Panc1 (cell line): ENCODE data around the gene ACSM6. TPM values are rescaled to one million over a fixed set of nuclear protein-coding genes. Genes with fewer than 3 reads are reported as not detected.

Experiments used
- ATAC-seq: fragments of 200-7000 bp; cut with Tn5 transposase; 2 replicates; pipeline ENCODE4 v1.9.1; 2020; ENCODE audit warnings: mild to moderate bottlenecking, moderate library complexity
- BruUV-seq: library from RNA; stranded (reverse); fragments of 400-500 nt; replicated peaks from 2 replicates; lab custom pipeline; 2021; lab: Mats Ljungman, UMichigan
- CTCF ChIA-PET: fragments of 300-600 bp; sonication (Branson Sonifier 250); formaldehyde crosslinking; loops from one replicate; lab custom pipeline; 2022; ENCODE audit warnings: antibody characterized with exemption; lab: Charles Lee
- POLR2A ChIA-PET: fragments of 300-600 bp; sonication (Branson Sonifier 250); formaldehyde crosslinking; loops from one replicate; lab custom pipeline; 2022; ENCODE audit warnings: antibody characterized with exemption; lab: Charles Lee
- DNase-seq: peaks from one replicate; pipeline ENCODE4 v3.0.0-alpha.2; 2010; ENCODE audit warnings: low read depth, low spot score
- H3K27ac ChIP-seq: 2 replicates; pipeline ENCODE4 v1.5.1; 2011; ENCODE audit warnings: mild to moderate bottlenecking, low read length, inconsistent platforms
- H3K27me3 ChIP-seq: fragments of 200-500 bp; sonication (Bioruptor generic); 2 replicates; pipeline ENCODE4 v1.6.0; 2014; ENCODE audit warnings: low read length, inconsistent platforms; ENCODE audit not compliant: control insufficient read depth, insufficient read depth
- H3K36me3 ChIP-seq: fragments of 200-500 bp; sonication (Bioruptor generic); 2 replicates; pipeline ENCODE4 v1.5.1; 2014; ENCODE audit warnings: inconsistent platforms, mild to moderate bottlenecking, low read length, moderate library complexity; ENCODE audit not compliant: control insufficient read depth, insufficient read depth
- H3K4me1 ChIP-seq: 2 replicates; pipeline ENCODE4 v1.5.1; 2011; ENCODE audit warnings: inconsistent platforms, mild to moderate bottlenecking, low read length, moderate library complexity; ENCODE audit not compliant: control insufficient read depth, insufficient read depth
- H3K4me3 ChIP-seq, 2 experiments: 2 replicates each; pipeline ENCODE4 v1.5.1; 2011 to 2012; ENCODE audit warnings: low read depth in 2 of 2, low read length in 2 of 2, mild to moderate bottlenecking in 2 of 2, inconsistent platforms in 1 of 2, moderate library complexity in 1 of 2
- H3K9me3 ChIP-seq: fragments of 200-500 bp; sonication (Bioruptor generic); 2 replicates; pipeline ENCODE4 v1.5.1; 2014; ENCODE audit warnings: low read depth, mild to moderate bottlenecking, inconsistent platforms, low read length, moderate library complexity; ENCODE audit not compliant: control insufficient read depth, insufficient read depth
- POLR2AphosphoS5 ChIP-seq: IDR thresholded peaks from 2 replicates; pipeline ENCODE4 v1.6.1; 2012; ENCODE audit warnings: mild to moderate bottlenecking, low read depth, low read length, moderate library complexity
- SIN3A ChIP-seq: IDR thresholded peaks from 2 replicates; pipeline ENCODE4 v1.6.1; 2012; ENCODE audit warnings: low read depth, mild to moderate bottlenecking, low read length, moderate library complexity, borderline replicate concordance; ENCODE audit not compliant: insufficient read depth
- TCF7L2 ChIP-seq: IDR thresholded peaks from 2 replicates; pipeline ENCODE4 v1.6.1; 2011; ENCODE audit warnings: mild to moderate bottlenecking, low read depth, low read length, inconsistent platforms
- in situ Hi-C: cut with HindIII; loops from 2 replicates; pipeline ENCODE4 v1.10.0; 2016; ENCODE audit warnings: low sequenced_read_pairs, low pct_unique_long_range_greater_than_20kb
- intact Hi-C: fragments of 100-400 bp; cut with micrococcal nuclease; formaldehyde crosslinking; loops from one replicate; pipeline ENCODE4 v1.10.0; 2022; ENCODE audit not compliant: unreplicated experiment
- total RNA-seq: library from RNA; stranded (reverse); gene quantifications from one replicate; pipeline ENCODE4 v1.2.1, GENCODE V29; 2021; ENCODE audit not compliant: unreplicated experiment
- TF ChIP-seq, protein P1 (sequence below): fragments of 450-650 bp; IDR thresholded peaks from 2 replicates; pipeline ENCODE4 v1.5.1; 2017; ENCODE audit warnings: mild to moderate bottlenecking
- TF ChIP-seq, protein P2 (sequence below), 2 experiments: IDR thresholded peaks; 2 replicates each; pipeline ENCODE4 v1.6.1; 2011 to 2012; ENCODE audit warnings: low read depth in 2 of 2, control low read depth in 1 of 2, low read length in 1 of 2, mild to moderate bottlenecking in 1 of 2, moderate library complexity in 1 of 2; ENCODE audit not compliant: insufficient read depth in 1 of 2

ACSM6 gene
- total RNA-seq, 1 experiment from 2014 or later: not detected

DNA sequence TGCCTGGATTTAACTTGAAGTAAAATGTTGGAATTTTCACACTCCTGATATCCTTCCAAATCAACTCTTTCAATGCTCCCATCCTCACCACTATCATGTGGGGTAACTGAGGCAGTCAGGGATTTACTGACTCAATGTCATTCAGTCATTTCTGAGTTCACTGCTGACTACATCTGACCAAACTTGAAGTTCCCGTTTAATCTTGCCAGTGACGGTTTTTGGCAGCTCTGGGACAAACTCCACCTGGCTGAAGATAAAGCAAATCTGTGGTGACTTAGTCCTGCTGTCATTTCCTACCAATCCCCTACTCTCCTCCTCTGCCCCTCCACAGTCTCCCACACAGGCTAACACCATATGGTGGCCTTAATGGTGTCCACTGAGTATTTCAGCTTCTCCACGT is 22.7 kb upstream of the ACSM6 start:
- in situ Hi-C loops (no loop called here), intact Hi-C loops (loop anchor here (10.0 kb wide), 1 partner anchor 207 kb away; no protein-coding TSS in a partner anchor)
- ATAC-seq (no peak; the same call in 1 of the 2 replicates), DNase-seq (no peak)
- BruUV-seq: no TSS peak
- TF ChIP-seq, protein P1, sequence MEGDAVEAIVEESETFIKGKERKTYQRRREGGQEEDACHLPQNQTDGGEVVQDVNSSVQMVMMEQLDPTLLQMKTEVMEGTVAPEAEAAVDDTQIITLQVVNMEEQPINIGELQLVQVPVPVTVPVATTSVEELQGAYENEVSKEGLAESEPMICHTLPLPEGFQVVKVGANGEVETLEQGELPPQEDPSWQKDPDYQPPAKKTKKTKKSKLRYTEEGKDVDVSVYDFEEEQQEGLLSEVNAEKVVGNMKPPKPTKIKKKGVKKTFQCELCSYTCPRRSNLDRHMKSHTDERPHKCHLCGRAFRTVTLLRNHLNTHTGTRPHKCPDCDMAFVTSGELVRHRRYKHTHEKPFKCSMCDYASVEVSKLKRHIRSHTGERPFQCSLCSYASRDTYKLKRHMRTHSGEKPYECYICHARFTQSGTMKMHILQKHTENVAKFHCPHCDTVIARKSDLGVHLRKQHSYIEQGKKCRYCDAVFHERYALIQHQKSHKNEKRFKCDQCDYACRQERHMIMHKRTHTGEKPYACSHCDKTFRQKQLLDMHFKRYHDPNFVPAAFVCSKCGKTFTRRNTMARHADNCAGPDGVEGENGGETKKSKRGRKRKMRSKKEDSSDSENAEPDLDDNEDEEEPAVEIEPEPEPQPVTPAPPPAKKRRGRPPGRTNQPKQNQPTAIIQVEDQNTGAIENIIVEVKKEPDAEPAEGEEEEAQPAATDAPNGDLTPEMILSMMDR: no peak
- TF ChIP-seq, protein P2, sequence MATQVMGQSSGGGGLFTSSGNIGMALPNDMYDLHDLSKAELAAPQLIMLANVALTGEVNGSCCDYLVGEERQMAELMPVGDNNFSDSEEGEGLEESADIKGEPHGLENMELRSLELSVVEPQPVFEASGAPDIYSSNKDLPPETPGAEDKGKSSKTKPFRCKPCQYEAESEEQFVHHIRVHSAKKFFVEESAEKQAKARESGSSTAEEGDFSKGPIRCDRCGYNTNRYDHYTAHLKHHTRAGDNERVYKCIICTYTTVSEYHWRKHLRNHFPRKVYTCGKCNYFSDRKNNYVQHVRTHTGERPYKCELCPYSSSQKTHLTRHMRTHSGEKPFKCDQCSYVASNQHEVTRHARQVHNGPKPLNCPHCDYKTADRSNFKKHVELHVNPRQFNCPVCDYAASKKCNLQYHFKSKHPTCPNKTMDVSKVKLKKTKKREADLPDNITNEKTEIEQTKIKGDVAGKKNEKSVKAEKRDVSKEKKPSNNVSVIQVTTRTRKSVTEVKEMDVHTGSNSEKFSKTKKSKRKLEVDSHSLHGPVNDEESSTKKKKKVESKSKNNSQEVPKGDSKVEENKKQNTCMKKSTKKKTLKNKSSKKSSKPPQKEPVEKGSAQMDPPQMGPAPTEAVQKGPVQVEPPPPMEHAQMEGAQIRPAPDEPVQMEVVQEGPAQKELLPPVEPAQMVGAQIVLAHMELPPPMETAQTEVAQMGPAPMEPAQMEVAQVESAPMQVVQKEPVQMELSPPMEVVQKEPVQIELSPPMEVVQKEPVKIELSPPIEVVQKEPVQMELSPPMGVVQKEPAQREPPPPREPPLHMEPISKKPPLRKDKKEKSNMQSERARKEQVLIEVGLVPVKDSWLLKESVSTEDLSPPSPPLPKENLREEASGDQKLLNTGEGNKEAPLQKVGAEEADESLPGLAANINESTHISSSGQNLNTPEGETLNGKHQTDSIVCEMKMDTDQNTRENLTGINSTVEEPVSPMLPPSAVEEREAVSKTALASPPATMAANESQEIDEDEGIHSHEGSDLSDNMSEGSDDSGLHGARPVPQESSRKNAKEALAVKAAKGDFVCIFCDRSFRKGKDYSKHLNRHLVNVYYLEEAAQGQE (IDR thresholded peaks at IDR 0.05; ENCODE audit: insufficient read depth in 1 of 2, low read depth in 2 of 2, low read length in 1 of 2): no peak
- Histone ChIP-seq H3K27ac (no peak overlapping the region), H3K9me3 (no peaks in the 10 kb centered on the region), H3K36me3 (no peaks in the 10 kb centered on the region), H3K27me3 (no peaks in the 10 kb centered on the region), H3K4me3 (no peak overlapping the region), H3K4me1 (no peaks in the 10 kb centered on the region)
- ChIA-PET CTCF (no interaction called here), POLR2A (no interaction called here)

DNA sequence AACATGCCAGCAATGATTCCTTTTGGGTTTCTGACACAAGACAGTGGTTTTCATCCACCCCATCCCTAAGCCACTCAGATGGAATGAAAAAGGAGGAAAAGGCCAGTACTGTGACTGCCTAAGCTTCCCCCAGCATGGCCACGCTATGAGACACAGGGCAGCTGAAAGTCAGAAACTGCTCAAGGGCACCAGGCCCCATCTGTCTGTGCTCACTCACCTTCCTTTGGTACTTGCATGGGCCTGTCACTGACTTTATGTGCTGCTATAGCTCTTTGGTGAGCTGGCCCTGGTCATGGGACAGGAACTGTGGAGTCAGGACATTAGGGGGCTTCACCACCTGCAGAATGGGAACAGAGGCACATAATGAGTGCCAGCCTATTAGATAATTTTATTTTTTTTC is 21.2 kb upstream of the ACSM6 start:
- Histone ChIP-seq H3K9me3 (no peaks in the 10 kb centered on the region), H3K4me1 (no peaks in the 10 kb centered on the region), H3K27me3 (no peaks in the 10 kb centered on the region), H3K27ac (no peak overlapping the region), H3K36me3 (no peaks in the 10 kb centered on the region), H3K4me3 (no peak overlapping the region)
- in situ Hi-C loops (no loop called here), intact Hi-C loops (loop anchor here (10.0 kb wide), 1 partner anchor 208 kb away; no protein-coding TSS in a partner anchor)
- TF ChIP-seq, protein P1: no peak
- TF ChIP-seq, protein P2 (IDR thresholded peaks at IDR 0.05; ENCODE audit: insufficient read depth in 1 of 2, low read depth in 2 of 2, low read length in 1 of 2): no peak
- TF ChIP-seq POLR2AphosphoS5 (no peak), SIN3A (no peak), TCF7L2 (no peak)
- no TSS peak for BruUV-seq
- ChIA-PET CTCF (no interaction called here), POLR2A (no interaction called here)
- ATAC-seq: no peak
- no peak for DNase-seq
